ENCODE results near the gene HPS6. TPM values are rescaled to one million over a fixed set of nuclear protein-coding genes. Genes with fewer than 3 reads are reported as not detected.

Gene HPS6
- total and polyA plus RNA-seq, 9 of the 15 experiments (the other 6 are each of a cell fraction or from before 2014, with no cell fraction given), result 0.45 to 14.0 (median 4.5) TPM

DNA sequence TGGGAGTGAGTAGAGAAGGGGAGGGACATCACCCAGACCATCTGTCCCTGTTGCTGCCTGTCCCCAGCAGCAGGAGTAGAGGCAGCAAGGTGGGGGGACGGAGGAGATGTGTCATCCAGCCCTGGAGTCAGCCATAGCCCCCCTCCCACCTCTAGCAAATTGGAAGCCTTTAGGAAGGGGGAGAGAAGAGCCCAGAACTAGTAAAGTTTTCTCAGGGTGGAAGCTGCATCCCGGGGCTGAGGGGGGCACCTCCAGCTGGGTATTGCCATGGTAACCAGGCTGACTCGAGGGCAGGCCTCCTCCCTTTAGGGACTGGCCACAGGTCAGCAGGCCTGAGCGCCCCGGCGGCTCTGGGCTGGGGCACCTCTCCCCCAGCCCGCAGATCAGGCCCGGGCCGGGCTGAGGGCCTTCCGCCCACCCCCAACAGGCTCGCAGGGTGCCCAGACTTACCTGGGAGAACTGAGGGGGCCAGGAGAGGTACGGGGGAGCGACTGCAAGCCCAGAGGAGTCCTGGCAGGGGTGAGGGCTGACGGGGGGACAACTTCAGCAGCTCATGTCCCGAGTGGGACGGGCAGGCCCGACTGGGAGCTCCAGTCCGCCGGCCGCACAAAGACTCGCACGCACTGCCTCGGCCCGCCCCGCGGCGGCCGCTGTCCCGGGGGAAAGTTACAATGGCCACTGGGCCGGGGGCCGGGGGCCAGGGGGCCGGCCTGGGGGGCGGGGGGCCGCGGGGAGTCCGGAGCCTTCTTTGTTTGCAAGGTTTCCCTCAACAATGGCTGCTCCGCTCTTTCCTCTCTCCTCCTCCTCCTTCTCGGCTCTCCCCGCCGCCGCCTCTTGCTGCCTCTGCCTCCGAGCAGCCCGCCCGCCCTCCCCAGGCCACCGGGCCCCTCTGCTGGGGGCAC lies 49.1 kb downstream of the HPS6 start (continued):
- TF ChIP-seq, protein P1, sequence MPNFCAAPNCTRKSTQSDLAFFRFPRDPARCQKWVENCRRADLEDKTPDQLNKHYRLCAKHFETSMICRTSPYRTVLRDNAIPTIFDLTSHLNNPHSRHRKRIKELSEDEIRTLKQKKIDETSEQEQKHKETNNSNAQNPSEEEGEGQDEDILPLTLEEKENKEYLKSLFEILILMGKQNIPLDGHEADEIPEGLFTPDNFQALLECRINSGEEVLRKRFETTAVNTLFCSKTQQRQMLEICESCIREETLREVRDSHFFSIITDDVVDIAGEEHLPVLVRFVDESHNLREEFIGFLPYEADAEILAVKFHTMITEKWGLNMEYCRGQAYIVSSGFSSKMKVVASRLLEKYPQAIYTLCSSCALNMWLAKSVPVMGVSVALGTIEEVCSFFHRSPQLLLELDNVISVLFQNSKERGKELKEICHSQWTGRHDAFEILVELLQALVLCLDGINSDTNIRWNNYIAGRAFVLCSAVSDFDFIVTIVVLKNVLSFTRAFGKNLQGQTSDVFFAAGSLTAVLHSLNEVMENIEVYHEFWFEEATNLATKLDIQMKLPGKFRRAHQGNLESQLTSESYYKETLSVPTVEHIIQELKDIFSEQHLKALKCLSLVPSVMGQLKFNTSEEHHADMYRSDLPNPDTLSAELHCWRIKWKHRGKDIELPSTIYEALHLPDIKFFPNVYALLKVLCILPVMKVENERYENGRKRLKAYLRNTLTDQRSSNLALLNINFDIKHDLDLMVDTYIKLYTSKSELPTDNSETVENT (CRISPR knock-in tag; IDR thresholded peaks at IDR 0.05), result no peak
- TF ChIP-seq HNRNPK (IDR thresholded peaks at IDR 0.05; ENCODE audit: low read depth, low read length, poor library complexity, severe bottlenecking) (no peak), FOSL1 (tag; conservative IDR thresholded peaks at IDR 0.05) (0 out of 2 replicates have a peak, but pooled peaks have one; percentile 30), KDM5B (IDR thresholded peaks at IDR 0.05; ENCODE audit: insufficient replicate concordance, low read depth, low read length) (peak; percentile 3), THAP7 (CRISPR knock-in tag; IDR thresholded peaks at IDR 0.05) (no peak), HNRNPH1 (optimal IDR thresholded peaks at IDR 0.05; ENCODE audit: low read depth, low read length) (no peak), SMAD1 (IDR thresholded peaks at IDR 0.05; ENCODE audit: low read depth, low read length, partially characterized antibody) (no peak), SP1 (CRISPR knock-in tag; IDR thresholded peaks at IDR 0.05) (no peak; the same call in 1 of the 2 replicates), MXI1 (IDR thresholded peaks at IDR 0.05; ENCODE audit: low read depth, low read length) (no peak), SREBF1 (IDR thresholded peaks at IDR 0.05; ENCODE audit: borderline replicate concordance, low read depth, low read length) (no peak), SMAD2 (IDR thresholded peaks at IDR 0.05; ENCODE audit: low read depth, low read length) (no peak), HLTF (IDR thresholded peaks at IDR 0.05) (no peak)

Measured in K562 (cell line).